ENCODE results near the gene C17orf107. TPM values are rescaled to one million over a fixed set of nuclear protein-coding genes. Genes with fewer than 3 reads are reported as not detected.

C17orf107 gene
- total and polyA plus RNA-seq, 8 donors, result 0.63 to 5.3 (median 1.2) TPM

GRCh38 chr17:4858068-4858881 lies 41.1 kb upstream of the C17orf107 start:
- Histone ChIP-seq H3K27ac (peak overlapping the region; percentile 45 to 62), H3K4me1 (peaks cover 11 to 47% of the 10 kb centered on the region in 2 donors), H3K36me3 (peaks cover 0 to 11% of the 10 kb centered on the region in 2 donors), H3K27me3 (no peaks in the 10 kb centered on the region), H3K4me3 (no peak overlapping the region), H3K9me3 (no peaks in the 10 kb centered on the region)
- TF ChIP-seq, protein P1, sequence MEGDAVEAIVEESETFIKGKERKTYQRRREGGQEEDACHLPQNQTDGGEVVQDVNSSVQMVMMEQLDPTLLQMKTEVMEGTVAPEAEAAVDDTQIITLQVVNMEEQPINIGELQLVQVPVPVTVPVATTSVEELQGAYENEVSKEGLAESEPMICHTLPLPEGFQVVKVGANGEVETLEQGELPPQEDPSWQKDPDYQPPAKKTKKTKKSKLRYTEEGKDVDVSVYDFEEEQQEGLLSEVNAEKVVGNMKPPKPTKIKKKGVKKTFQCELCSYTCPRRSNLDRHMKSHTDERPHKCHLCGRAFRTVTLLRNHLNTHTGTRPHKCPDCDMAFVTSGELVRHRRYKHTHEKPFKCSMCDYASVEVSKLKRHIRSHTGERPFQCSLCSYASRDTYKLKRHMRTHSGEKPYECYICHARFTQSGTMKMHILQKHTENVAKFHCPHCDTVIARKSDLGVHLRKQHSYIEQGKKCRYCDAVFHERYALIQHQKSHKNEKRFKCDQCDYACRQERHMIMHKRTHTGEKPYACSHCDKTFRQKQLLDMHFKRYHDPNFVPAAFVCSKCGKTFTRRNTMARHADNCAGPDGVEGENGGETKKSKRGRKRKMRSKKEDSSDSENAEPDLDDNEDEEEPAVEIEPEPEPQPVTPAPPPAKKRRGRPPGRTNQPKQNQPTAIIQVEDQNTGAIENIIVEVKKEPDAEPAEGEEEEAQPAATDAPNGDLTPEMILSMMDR (IDR thresholded peaks at IDR 0.05), result no peak
- no peak for DNase-seq
- ATAC-seq, result peak; percentile 31
- intact Hi-C loops (cut with DNase I), result no loop called here

- H3K27ac ChIP-seq, result peak overlapping the region; percentile 45 to 62
- peaks cover 8 to 42% of the 10 kb centered on the region in 2 donors for H3K4me1 ChIP-seq
- intact Hi-C loops (cut with DNase I), result no loop called here
- TF ChIP-seq, protein P1 (IDR thresholded peaks at IDR 0.05), result no peak
- ATAC-seq (peak; percentile 68), DNase-seq (peak in 1 of 4 donors; percentile 46)
- H3K36me3 ChIP-seq, result peaks cover 0 to 11% of the 10 kb centered on the region in 2 donors
- H3K4me3 ChIP-seq, result peak overlapping the region in 1 of 2 donors; percentile 18
- H3K27me3 ChIP-seq, result no peaks in the 10 kb centered on the region
- H3K9me3 ChIP-seq, result no peaks in the 10 kb centered on the region
These were observed 40.5 kb upstream of the C17orf107 start for GRCh38 chr17:4858882-4859260.

DNA sequence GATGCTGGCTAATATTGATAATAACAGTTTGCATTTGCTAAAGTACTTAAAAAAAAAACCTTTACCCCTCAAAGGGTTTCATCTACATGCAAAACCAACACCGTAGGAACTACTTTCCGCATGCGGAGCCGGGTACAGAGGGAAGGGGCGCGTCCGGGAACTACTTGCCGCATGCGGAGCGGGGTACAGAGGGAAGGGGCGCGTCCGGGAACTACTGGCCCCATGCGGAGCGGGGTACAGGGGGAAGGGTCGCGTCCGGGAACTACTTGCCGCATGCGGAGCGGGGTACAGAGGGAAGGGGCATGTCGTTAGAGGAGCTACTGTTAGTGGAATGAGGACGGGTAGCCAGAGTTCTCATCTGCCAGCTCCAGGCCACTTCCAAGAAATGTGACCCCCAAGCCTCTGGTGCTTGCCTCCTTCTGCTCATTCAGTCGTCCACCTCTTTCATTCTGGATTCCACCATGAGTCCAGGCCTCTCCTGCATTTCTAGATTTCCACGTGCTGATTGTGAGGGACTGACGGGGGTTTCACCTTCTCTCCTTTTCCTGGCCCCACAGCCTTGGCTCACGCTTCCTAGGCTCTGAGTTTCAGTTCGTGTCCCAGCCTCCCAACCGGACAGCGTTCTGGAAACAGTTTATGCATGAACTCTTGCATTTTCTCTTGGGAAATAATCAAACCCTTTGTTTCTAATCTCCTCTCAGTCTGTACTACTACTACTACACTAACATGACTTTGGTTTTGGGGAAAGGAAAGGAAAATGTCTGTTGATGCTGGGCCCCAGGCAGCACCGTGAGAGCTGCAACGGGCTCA lies 39.3 kb upstream of the C17orf107 start:
- H3K36me3 ChIP-seq, result peaks cover 0 to 11% of the 10 kb centered on the region in 2 donors
- H3K9me3 ChIP-seq, result no peaks in the 10 kb centered on the region
- H3K27me3 ChIP-seq, result no peaks in the 10 kb centered on the region
- intact Hi-C loops (cut with DNase I), result no loop called here
- H3K4me3 ChIP-seq, result peak overlapping the region in 1 of 2 donors; percentile 18
- H3K27ac ChIP-seq, result peak overlapping the region in 1 of 2 donors; percentile 37
- TF ChIP-seq, protein P1 (IDR thresholded peaks at IDR 0.05), result no peak
- no peak for ATAC-seq
- DNase-seq, result no peak
- H3K4me1 ChIP-seq, result peaks cover 0 to 36% of the 10 kb centered on the region in 2 donors

- no peak for ATAC-seq
- Histone ChIP-seq H3K27me3 (no peaks in the 10 kb centered on the region), H3K4me1 (peaks cover 0 to 36% of the 10 kb centered on the region in 2 donors), H3K27ac (no peak overlapping the region), H3K4me3 (peak overlapping the region in 1 of 2 donors; percentile 18), H3K9me3 (no peaks in the 10 kb centered on the region), H3K36me3 (peaks cover 0 to 11% of the 10 kb centered on the region in 2 donors)
- TF ChIP-seq, protein P1 (IDR thresholded peaks at IDR 0.05), result no peak
- intact Hi-C loops (cut with DNase I), result no loop called here
- DNase-seq, result peak in 1 of 4 donors; percentile 54
These were observed 38.7 kb upstream of the C17orf107 start for GRCh38 chr17:4860651-4861050.

DNA sequence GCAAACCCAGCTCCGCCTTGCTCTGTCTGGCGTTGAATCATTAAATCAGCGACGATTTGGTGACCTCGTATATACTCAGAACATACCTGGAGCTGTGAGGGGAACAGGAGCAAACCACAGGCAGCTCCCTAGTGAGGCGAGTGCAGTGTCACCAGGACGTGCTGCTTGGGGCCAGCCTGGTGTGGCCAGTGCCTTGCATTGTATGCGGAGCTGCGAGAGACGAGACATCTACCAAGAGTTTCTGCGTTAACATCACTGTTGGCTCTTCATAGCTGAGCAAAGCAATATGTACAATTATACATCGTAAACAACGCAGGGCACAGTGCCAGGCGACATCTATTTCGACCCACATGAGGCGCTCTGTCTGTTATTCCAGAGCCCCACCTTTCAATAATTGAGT lies 38.3 kb upstream of the C17orf107 start:
- peaks cover 0 to 36% of the 10 kb centered on the region in 2 donors for H3K4me1 ChIP-seq
- no peak for ATAC-seq
- H3K4me3 ChIP-seq, result no peak overlapping the region
- H3K27me3 ChIP-seq, result no peaks in the 10 kb centered on the region
- H3K36me3 ChIP-seq, result peaks cover 0 to 11% of the 10 kb centered on the region in 2 donors
- no peaks in the 10 kb centered on the region for H3K9me3 ChIP-seq
- H3K27ac ChIP-seq, result no peak overlapping the region
- intact Hi-C loops (cut with DNase I), result no loop called here
- TF ChIP-seq, protein P1 (IDR thresholded peaks at IDR 0.05), result no peak
- DNase-seq, result peak in 1 of 4 donors; percentile 25
